Peyer's patch (tissue), 4 donors: ENCODE measurements around the gene CXCL17. TPM values are rescaled to one million over a fixed set of nuclear protein-coding genes. Genes with fewer than 3 reads are reported as not detected.

Source experiments
- DNase-seq, 3 donors: peaks; one replicate each; pipeline ENCODE4 v3.0.0-alpha.2; 2017 to 2019
- H3K27ac ChIP-seq, 4 donors: fragments of 200-600 bp; sonication (generic); one replicate each; pipeline ENCODE4 v1.5.1; 2016 to 2019
- H3K27me3 ChIP-seq, 2 donors: fragments of 200-600 bp; sonication (generic); one replicate each; pipeline ENCODE4 v1.5.1; 2019
- H3K36me3 ChIP-seq, 3 donors: fragments of 200-600 bp; sonication (generic); one replicate each; pipeline ENCODE4 v1.5.1; 2016 to 2019
- H3K4me1 ChIP-seq, 4 donors: fragments of 200-600 bp; sonication (generic); one replicate each; pipeline ENCODE4 v1.5.1; 2016 to 2019
- H3K4me3 ChIP-seq, 4 donors: fragments of 200-600 bp; sonication (generic); 1 replicate in 3 of 4; 2 replicates in 1 of 4; pipeline ENCODE4 v1.5.1; 2016 to 2019; ENCODE audit warnings: mild to moderate bottlenecking in 1 of 4
- H3K9me3 ChIP-seq, 4 donors: fragments of 200-600 bp; sonication (generic); one replicate each; pipeline ENCODE4 v1.5.1; 2016 to 2019; ENCODE audit warnings: mild to moderate bottlenecking in 1 of 4
- CTCF ChIP-seq, 6 experiments: fragments of 450-650 bp in 4 of 6; fragments of 200-600 bp in 2 of 6; sonication (generic) in 1 of 6; IDR thresholded peaks; one replicate each; pipeline ENCODE4 v1.5.1; 2017 to 2019; ENCODE audit warnings: antibody characterized with exemption in 6 of 6, mild to moderate bottlenecking in 3 of 6, moderate library complexity in 1 of 6
- POLR2A ChIP-seq, 2 donors: fragments of 450-650 bp; IDR thresholded peaks; one replicate each; pipeline ENCODE4 v1.5.1; 2017; ENCODE audit warnings: antibody characterized with exemption in 2 of 2, mild to moderate bottlenecking in 2 of 2, moderate library complexity in 2 of 2
- total RNA-seq, 4 donors: library from RNA; depleted of rRNA; stranded (reverse); fragments of >200 nt; gene quantifications; one replicate each; pipeline ENCODE4 v1.1.0, GENCODE V29; 2016

CXCL17 gene
- total RNA-seq, 4 donors from 2014 or later, result not detected

- no peaks in the 10 kb centered on the region for H3K36me3 ChIP-seq
- DNase-seq, result no peak
- no peak overlapping the region for H3K4me3 ChIP-seq
- no peaks in the 10 kb centered on the region for H3K4me1 ChIP-seq
- H3K27me3 ChIP-seq, result no peaks in the 10 kb centered on the region
- no peaks in the 10 kb centered on the region for H3K9me3 ChIP-seq
- no peak for TF ChIP-seq CTCF (IDR thresholded peaks at IDR 0.05)
- no peak for TF ChIP-seq POLR2A (IDR thresholded peaks at IDR 0.05)
- H3K27ac ChIP-seq, result no peak overlapping the region
These were observed 37.8 kb upstream of the CXCL17 start for GRCh38 chr19:42480335-42481095.

- no peak overlapping the region for H3K4me3 ChIP-seq
- DNase-seq, result no peak
- H3K36me3 ChIP-seq, result no peaks in the 10 kb centered on the region
- TF ChIP-seq CTCF (IDR thresholded peaks at IDR 0.05) (no peak), POLR2A (IDR thresholded peaks at IDR 0.05) (no peak)
- no peaks in the 10 kb centered on the region for H3K27me3 ChIP-seq
- H3K4me1 ChIP-seq, result no peaks in the 10 kb centered on the region
- no peak overlapping the region for H3K27ac ChIP-seq
- no peaks in the 10 kb centered on the region for H3K9me3 ChIP-seq
These were observed 37.0 kb upstream of the CXCL17 start for GRCh38 chr19:42479736-42480135.

- no peaks in the 10 kb centered on the region for H3K4me1 ChIP-seq
- peak overlapping the region in 1 of 4 donors; percentile 13 for H3K27ac ChIP-seq
- peak in 1 of 3 donors; percentile 56 for DNase-seq
- no peak overlapping the region for H3K4me3 ChIP-seq
- TF ChIP-seq CTCF (IDR thresholded peaks at IDR 0.05) (no peak), POLR2A (IDR thresholded peaks at IDR 0.05) (no peak)
- H3K9me3 ChIP-seq, result no peaks in the 10 kb centered on the region
- no peaks in the 10 kb centered on the region for H3K36me3 ChIP-seq
- no peaks in the 10 kb centered on the region for H3K27me3 ChIP-seq
These were observed 36.1 kb upstream of the CXCL17 start for GRCh38 chr19:42478765-42479311.

DNA sequence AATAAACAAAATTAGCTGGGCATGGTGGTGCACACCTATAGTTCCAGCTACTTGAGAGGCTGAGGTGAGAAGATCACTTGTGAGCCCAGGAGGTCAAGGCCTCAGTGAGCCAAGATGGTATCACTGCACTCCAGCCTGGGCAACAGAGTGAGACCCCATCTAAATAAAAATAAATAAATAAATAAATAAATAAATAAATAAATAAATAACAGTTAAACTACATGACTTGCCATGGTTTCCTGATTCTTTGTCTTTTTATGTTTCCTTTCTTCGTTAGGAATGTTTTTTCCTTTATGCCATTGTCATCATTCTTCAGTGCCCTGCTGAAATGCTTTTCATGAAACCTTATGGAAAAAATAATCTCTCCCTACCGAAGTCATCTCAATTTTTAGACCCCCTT, 35.2 kb upstream of the CXCL17 start:
- TF ChIP-seq CTCF (IDR thresholded peaks at IDR 0.05), result no peak
- no peak for TF ChIP-seq POLR2A (IDR thresholded peaks at IDR 0.05)
- H3K27ac ChIP-seq, result no peak overlapping the region
- H3K4me3 ChIP-seq, result no peak overlapping the region
- no peaks in the 10 kb centered on the region for H3K9me3 ChIP-seq
- H3K27me3 ChIP-seq, result no peaks in the 10 kb centered on the region
- no peaks in the 10 kb centered on the region for H3K36me3 ChIP-seq
- DNase-seq, result no peak
- H3K4me1 ChIP-seq, result no peaks in the 10 kb centered on the region

- DNase-seq, result no peak
These were observed 34.4 kb upstream of the CXCL17 start for GRCh38 chr19:42477117-42477516.

More at GRCh38 chr19:42477117-42477516, 34.4 kb upstream of the CXCL17 start:
- TF ChIP-seq POLR2A (IDR thresholded peaks at IDR 0.05), result no peak
- TF ChIP-seq CTCF (IDR thresholded peaks at IDR 0.05), result no peak
- Histone ChIP-seq H3K27me3 (no peaks in the 10 kb centered on the region), H3K27ac (no peak overlapping the region), H3K36me3 (no peaks in the 10 kb centered on the region), H3K4me3 (no peak overlapping the region), H3K9me3 (no peaks in the 10 kb centered on the region), H3K4me1 (no peaks in the 10 kb centered on the region)
